HG03135 (cell line): ENCODE data around the gene MYZAP.

Experiments
- ATAC-seq: cut with Tn5 transposase; IDR thresholded peaks from one replicate; pipeline ENCODE4 v1.9.1; 2021; ENCODE audit warnings: mild to moderate bottlenecking, moderate library complexity; ENCODE audit not compliant: unreplicated experiment

MYZAP gene

GRCh38 chr15:57562196-57562769 lies 29.4 kb upstream of the MYZAP start:
- no peak for ATAC-seq

- no peak for ATAC-seq
Observed at GRCh38 chr15:57563416-57563815, 28.3 kb upstream of the MYZAP start.

GRCh38 chr15:57565311-57565710 lies 26.4 kb upstream of the MYZAP start:
- ATAC-seq: no peak

GRCh38 chr15:57566834-57567233 lies 24.9 kb upstream of the MYZAP start:
- no peak for ATAC-seq

- ATAC-seq: no peak
Observed at GRCh38 chr15:57567891-57568290, 23.8 kb upstream of the MYZAP start.

GRCh38 chr15:57568299-57568698 lies 23.4 kb upstream of the MYZAP start:
- ATAC-seq: no peak

- ATAC-seq: no peak
Observed at GRCh38 chr15:57570340-57570739, 21.4 kb upstream of the MYZAP start.

- ATAC-seq: no peak
Observed at GRCh38 chr15:57570994-57571393, 20.7 kb upstream of the MYZAP start.

- no peak for ATAC-seq
Observed at GRCh38 chr15:57571725-57572124, 20.0 kb upstream of the MYZAP start.

GRCh38 chr15:57572468-57572867 lies 19.2 kb upstream of the MYZAP start:
- no peak for ATAC-seq

GRCh38 chr15:57573151-57573550 lies 18.6 kb upstream of the MYZAP start:
- no peak for ATAC-seq

- no peak for ATAC-seq
Observed at GRCh38 chr15:57575363-57575762, 16.3 kb upstream of the MYZAP start.

- ATAC-seq: no peak
Observed at GRCh38 chr15:57578288-57578900, 13.3 kb upstream of the MYZAP start.

GRCh38 chr15:57580428-57580827 lies 11.3 kb upstream of the MYZAP start:
- no peak for ATAC-seq

GRCh38 chr15:57580866-57581265 lies 10.8 kb upstream of the MYZAP start:
- no peak for ATAC-seq

GRCh38 chr15:57582090-57582489 lies 9.6 kb upstream of the MYZAP start:
- no peak for ATAC-seq

GRCh38 chr15:57583282-57583681 lies 8.4 kb upstream of the MYZAP start:
- no peak for ATAC-seq

GRCh38 chr15:57583720-57584119 lies 8.0 kb upstream of the MYZAP start:
- no peak for ATAC-seq

GRCh38 chr15:57586661-57587424 lies 4.9 kb upstream of the MYZAP start:
- no peak for ATAC-seq

GRCh38 chr15:57589281-57589680 lies 2.4 kb upstream of the MYZAP start:
- ATAC-seq: no peak

GRCh38 chr15:57589754-57590153 lies 1.9 kb upstream of the MYZAP start:
- no peak for ATAC-seq

- no peak for ATAC-seq
Observed at GRCh38 chr15:57591237-57591821, 375 bp upstream of the MYZAP start.
